ENCODE data around the gene EPN2.

- TF ChIP-seq CTCF (IDR thresholded peaks at IDR 0.05), result no peak
- TF ChIP-seq POLR2A (IDR thresholded peaks at IDR 0.05), result no peak
These were observed 120.6 kb downstream of the EPN2 start for GRCh38 chr17:19357761-19358160.

Measured in uterus (tissue), 2 donors.